RCC 7860 (cell line): ENCODE measurements around the gene STK32A.
A peak's percentile ranks its signal among the peaks of the same experiment; 100 is the strongest.
"Not testable (repeated sequence)": the region's sequence is repeated elsewhere in the genome, so short reads cannot be mapped to it uniquely, and the experiment has no call there.

Experiments
- DNase-seq: peaks from one replicate; pipeline ENCODE4 v3.0.0-alpha.2; 2015; ENCODE audit warnings: low spot score
- FAIRE-seq: peaks from 2 replicates; lab custom pipeline; 2012; peaks lifted over from hg19 to GRCh38; lab: Jason Lieb, UNC

The STK32A gene

GRCh38 chr5:147234825-147235635, at the start of gene STK32A:
STK32A (plus strand) TSS chr5:147235026; CDS start chr5:147239635, 4,609 bp downstream.
- DNase-seq: no peak

GRCh38 chr5:147187099-147187540, 47.7 kb upstream of the STK32A start:
- FAIRE-seq (no peak), DNase-seq (no peak)

More at GRCh38 chr5:147234825-147235635, at the start of gene STK32A:
- no peak for FAIRE-seq

DNA sequence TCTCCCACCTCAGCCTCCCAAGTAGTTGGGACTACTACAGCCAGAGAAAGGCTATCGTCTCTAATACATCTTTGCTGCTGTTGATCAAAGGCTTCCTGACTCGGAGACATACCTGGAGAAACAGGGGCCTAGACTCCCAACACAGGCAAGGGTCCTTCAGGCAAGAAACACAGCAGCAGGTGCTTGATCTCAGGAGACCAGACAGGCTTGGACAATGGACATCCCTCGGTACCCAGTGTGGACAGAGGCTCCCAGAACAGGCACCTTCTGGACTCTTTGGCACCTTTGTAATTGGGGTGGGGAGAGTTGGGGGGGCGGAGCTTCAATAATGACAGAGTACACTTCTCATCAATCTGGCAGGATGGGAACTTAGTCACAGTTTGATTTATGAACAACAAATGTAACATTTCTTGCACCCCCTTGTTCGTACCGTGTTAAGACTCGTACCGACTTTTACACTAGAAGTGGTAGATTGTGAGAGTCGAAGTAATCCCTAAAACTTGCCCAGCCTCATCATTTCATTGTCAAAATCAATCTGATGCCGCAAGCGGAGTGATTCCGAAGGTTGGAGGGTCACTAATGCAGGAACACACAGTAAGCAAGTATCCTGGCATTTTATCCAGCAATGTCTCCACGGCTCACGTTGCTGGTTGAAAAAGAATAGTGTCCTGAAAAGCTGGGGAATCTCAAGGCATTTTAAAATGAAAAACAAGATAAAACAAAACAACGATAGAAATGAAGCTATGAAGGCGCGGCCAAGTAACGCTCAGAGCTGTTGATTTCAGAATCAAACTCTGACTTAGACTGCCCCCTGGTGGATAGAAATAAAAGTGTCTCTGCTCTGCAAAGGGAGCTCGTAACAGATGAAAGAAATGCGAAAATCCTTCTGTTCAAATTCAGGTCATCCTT, 46.4 kb upstream of the STK32A start:
- peak; percentile 83 for FAIRE-seq
- DNase-seq: peak; percentile 44

GRCh38 chr5:147189109-147189424, 45.8 kb upstream of the STK32A start:
- FAIRE-seq: no peak
- no peak for DNase-seq

DNA sequence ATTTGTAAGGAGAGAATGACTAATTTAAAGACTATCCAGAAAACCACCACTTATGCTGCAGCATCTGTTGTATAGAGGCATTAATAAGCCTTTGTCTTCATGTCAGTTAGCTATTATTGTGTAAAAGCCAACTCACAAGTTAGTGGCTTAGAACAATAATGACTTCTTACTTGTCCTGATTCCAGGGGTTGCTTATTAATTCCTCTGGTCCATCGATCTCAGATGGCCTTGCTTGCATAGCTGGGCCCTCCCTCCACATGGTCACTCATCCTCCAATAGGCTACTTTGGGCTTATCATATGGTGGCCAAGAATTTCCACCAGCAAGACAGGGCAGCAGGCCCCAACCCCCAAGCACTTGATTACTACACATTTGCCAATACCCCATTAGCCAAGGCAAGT, 44.5 kb upstream of the STK32A start:
- DNase-seq: no peak
- no peak for FAIRE-seq

- DNase-seq: no peak
- FAIRE-seq: no peak
Measured at GRCh38 chr5:147193123-147193522, 41.7 kb upstream of the STK32A start.

DNA sequence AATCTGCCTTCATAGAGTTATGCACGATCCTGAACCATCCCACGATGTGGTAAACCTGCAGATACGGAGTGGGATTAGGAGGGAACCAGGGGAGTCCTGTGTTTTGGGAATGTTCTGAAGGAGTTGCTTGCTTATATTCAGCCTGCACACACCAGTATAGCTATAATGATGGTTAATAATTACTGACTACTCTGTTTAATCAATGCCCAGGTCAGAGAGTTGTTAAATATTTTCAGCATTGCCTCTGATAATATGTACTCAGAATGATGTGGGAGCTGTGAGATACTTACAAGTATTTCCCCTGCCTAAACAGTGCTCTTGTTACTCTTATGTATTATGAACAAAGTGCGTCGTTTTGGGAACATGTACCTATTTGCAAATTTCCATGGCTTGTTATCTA, 34.8 kb upstream of the STK32A start:
- FAIRE-seq: no peak

GRCh38 chr5:147203213-147203612, 31.6 kb upstream of the STK32A start:
- no peak for DNase-seq
- no peak for FAIRE-seq

More for the DNA sequence above, 34.8 kb upstream of the STK32A start:
- no peak for DNase-seq

- DNase-seq (no peak), FAIRE-seq (no peak)
Measured at GRCh38 chr5:147204576-147204975, 30.2 kb upstream of the STK32A start.

DNA sequence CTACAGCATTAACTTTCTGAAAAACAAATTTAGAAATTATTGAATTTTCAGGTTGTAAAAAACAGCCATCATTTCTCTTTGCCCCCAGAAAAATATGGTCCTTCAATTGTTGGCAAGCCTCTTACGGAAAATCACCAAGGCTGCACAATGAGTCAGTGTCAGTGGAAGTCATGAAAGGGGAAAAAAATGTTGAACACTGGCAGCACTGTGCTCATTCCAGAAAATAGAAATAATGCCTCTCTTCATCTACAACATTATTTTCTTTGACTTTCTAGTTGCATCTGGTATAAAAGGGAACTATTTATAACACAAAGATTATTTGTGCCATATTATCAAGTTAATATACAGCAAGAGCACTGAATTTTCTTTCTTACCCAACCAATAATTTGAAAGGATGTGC, 26.7 kb upstream of the STK32A start:
- FAIRE-seq (no peak), DNase-seq (no peak)

- DNase-seq (no peak), FAIRE-seq (no peak)
Measured at GRCh38 chr5:147216552-147217154, 18.2 kb upstream of the STK32A start.

- DNase-seq (no peak), FAIRE-seq (no peak)
Measured at GRCh38 chr5:147223343-147223742, 11.5 kb upstream of the STK32A start.

DNA sequence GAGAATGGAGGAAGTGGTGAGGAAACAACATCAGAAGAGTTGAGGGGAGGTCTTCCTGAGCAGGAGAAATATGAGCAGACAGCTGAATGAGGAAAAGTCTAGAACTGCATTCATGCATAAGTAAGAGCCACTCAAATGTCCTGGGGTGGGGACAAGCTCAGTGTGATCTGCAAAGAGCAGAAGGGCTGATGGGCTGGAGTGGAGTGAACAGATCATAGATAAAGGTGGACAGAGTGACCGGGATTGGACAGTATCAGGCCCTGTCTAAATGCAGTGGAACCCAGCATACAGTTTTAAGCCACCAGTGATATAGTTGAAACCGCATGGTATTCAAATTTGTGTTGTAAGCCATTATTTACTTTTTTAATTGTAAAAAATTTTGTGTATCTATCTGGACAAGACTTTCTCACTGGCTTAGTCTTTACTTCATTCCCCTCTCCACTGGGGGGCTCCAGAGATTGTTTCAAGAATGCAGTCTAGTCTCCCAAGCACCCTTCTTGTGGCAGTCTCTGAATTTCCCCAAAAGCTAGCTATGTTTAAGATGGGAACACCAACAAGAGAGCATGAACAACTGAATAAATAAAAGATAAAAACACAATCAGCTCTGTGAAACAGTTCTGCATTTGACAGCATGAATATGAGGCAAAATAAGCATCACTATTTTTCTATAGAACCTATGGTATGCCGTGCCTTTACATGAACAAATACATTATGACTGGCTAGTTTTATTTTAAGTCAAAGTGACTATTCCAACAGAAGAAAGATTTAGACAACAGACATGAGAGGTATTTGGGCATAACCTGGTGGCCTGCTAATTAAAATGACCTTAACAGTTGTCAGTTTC, 10.7 kb upstream of the STK32A start:
- DNase-seq (no peak), FAIRE-seq (peak; percentile 49)

- DNase-seq (no peak), FAIRE-seq (no peak)
Measured at GRCh38 chr5:147225938-147226337, 8.9 kb upstream of the STK32A start.

GRCh38 chr5:147226512-147226911, 8.3 kb upstream of the STK32A start:
- DNase-seq (no peak), FAIRE-seq (no peak)

DNA sequence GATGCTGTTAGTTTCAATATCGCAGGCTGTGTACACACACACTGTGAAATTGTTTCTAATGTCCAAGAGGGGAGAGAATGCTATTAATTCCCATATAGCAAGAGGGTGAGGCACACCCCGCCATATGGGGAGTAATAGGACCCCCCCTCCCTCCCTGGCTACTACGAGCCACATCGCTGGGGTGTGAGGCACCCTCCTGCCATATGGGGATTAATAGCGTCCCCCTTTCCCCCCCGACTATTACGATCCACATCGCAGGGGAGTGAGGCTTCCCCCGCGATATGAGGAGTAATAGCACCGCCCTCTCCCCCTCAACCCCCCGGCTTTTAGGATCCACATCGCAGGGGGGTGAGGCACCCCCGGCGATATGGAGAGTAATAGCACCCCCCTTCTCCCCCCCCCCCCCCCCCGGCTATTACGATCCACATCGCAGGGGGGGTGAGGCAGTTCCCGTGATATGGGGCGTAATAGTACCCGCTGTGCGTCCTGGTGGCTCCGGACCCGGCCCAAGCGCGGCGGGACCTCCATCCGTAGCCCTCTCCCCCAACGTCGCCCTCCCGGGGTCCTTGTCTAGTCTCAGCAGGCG, 494 bp upstream of the STK32A start:
- no peak for FAIRE-seq
- no peak for DNase-seq

DNA sequence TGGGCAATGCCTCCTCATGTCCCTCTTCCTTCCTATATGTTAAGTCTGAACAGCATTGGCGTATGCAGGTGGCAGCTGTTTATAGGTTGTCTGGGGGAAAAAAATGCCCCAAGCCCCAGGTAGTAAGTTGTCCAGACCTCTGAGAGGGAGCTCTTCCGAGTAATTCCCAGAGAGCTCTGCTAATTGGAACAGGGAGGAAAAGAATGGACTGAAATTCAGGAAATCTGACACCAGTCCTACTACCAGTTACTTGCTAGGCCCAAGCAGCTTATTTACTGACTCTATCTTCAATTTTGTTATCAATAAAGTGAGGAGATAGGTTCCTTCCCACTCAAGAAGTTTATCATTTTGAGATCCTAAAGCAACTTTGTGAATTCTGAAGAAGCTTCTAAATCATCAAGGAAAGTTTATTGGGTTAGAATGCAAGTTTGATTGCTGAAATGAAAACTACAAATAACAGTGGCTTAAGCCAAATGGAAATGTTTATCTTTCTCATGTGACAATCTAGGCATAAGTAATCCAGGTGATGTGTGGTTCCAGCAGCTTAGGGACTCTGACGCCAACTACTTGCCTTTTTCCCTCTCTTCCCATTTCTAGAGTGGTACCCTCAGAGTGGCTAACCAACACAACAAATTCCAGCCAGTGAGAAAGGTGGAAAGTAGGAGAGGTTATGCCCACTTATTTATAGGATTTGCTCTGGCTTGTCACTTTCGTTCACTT, 5.6 kb downstream of the STK32A start:
- no peak for DNase-seq
- no peak for FAIRE-seq

DNA sequence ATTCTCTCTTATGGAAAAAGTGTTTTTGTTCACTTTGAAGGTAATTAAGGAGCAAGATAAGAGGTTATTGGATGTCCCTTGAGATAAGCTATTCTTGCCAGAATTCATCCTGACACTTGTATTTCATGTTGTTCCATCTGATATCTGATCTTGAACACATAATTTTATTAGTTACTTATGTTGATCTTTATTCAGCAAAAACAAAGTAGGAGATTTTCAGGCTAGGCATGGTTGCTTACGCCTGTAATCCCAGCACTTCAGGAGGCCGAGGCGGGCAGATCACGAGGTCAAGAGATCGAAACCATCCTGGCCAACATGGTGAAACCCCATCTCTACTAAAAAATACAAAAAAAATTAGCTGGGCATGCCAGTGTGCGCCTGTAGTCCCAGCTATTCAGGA, 8.4 kb downstream of the STK32A start:
- DNase-seq, FAIRE-seq: not testable (repeated sequence)

- FAIRE-seq: no peak
Measured at GRCh38 chr5:147245381-147246165, 10.7 kb downstream of the STK32A start.

More at GRCh38 chr5:147245381-147246165, 10.7 kb downstream of the STK32A start:
- no peak for DNase-seq
